KMS-11 (cell line): ENCODE data around the gene KRTAP10-12.

Experiments
- H2AFZ ChIP-seq: fragments of 200-600 bp; sonication (generic); 2 replicates; pipeline ENCODE4 v1.6.1; 2016; ENCODE audit warnings: antibody characterized with exemption, mixed run types, low read depth
- H3K27ac ChIP-seq: fragments of 200-600 bp; sonication (generic); 2 replicates; pipeline ENCODE4 v1.6.1; 2016; ENCODE audit warnings: mild to moderate bottlenecking, mixed run types
- H3K27me3 ChIP-seq: fragments of 200-600 bp; sonication (generic); 2 replicates; pipeline ENCODE4 v1.6.1; 2017; ENCODE audit warnings: mild to moderate bottlenecking, low read depth, mixed run types, moderate library complexity; ENCODE audit not compliant: insufficient read depth
- H3K36me3 ChIP-seq: fragments of 200-600 bp; sonication (generic); 2 replicates; pipeline ENCODE4 v1.6.1; 2017; ENCODE audit warnings: mild to moderate bottlenecking, mixed run types; ENCODE audit not compliant: insufficient read depth
- H3K4me1 ChIP-seq: fragments of 200-600 bp; sonication (generic); 2 replicates; pipeline ENCODE4 v1.6.1; 2016; ENCODE audit warnings: mild to moderate bottlenecking, low read depth, mixed run types; ENCODE audit not compliant: poor library complexity, severe bottlenecking
- H3K4me2 ChIP-seq: fragments of 200-600 bp; sonication (generic); 2 replicates; pipeline ENCODE4 v1.7.0; 2016; ENCODE audit warnings: mild to moderate bottlenecking, mixed run types
- H3K4me3 ChIP-seq: fragments of 200-600 bp; sonication (generic); IDR thresholded peaks from 2 replicates; pipeline ENCODE4 v1.6.1; 2017; ENCODE audit warnings: low read depth, low read length, mixed read lengths; ENCODE audit not compliant: insufficient read depth
- H3K79me2 ChIP-seq: fragments of 200-600 bp; sonication (generic); 2 replicates; pipeline ENCODE4 v1.6.1; 2016; ENCODE audit warnings: low read depth, mixed run types; ENCODE audit not compliant: insufficient read depth
- H3K9ac ChIP-seq: fragments of 200-600 bp; sonication (generic); 2 replicates; pipeline ENCODE4 v1.6.1; 2016; ENCODE audit warnings: mild to moderate bottlenecking, mixed run types
- H4K20me1 ChIP-seq: fragments of 200-600 bp; sonication (generic); 2 replicates; pipeline ENCODE4 v1.6.1; 2016; ENCODE audit warnings: mild to moderate bottlenecking, mixed run types; ENCODE audit not compliant: insufficient read depth
- CTCF ChIP-seq: fragments of 200-600 bp; sonication (generic); conservative IDR thresholded peaks from 2 replicates; pipeline ENCODE4 v1.6.1; 2017; ENCODE audit warnings: low read depth, mild to moderate bottlenecking, antibody characterized with exemption, low read length, moderate library complexity, mixed read lengths

The KRTAP10-12 gene

GRCh38 chr21:44706026-44706705 lies 9.2 kb downstream of the KRTAP10-12 start:
- Histone ChIP-seq H3K4me2 (no peak overlapping the region), H3K9ac (no peak overlapping the region), H3K4me1 (no peaks in the 10 kb centered on the region), H2AFZ (no peak overlapping the region), H4K20me1 (no peaks in the 10 kb centered on the region), H3K36me3 (no peaks in the 10 kb centered on the region), H3K79me2 (no peaks in the 10 kb centered on the region), H3K27ac (no peak overlapping the region), H3K4me3 (no peak overlapping the region), H3K27me3 (peaks cover 80% of the 10 kb centered on the region)
- no peak for TF ChIP-seq CTCF

- Histone ChIP-seq H2AFZ (no peak overlapping the region), H3K36me3 (no peaks in the 10 kb centered on the region), H4K20me1 (no peaks in the 10 kb centered on the region), H3K27me3 (peaks cover 80% of the 10 kb centered on the region), H3K4me3 (no peak overlapping the region), H3K4me1 (no peaks in the 10 kb centered on the region), H3K9ac (no peak overlapping the region), H3K4me2 (no peak overlapping the region), H3K27ac (no peak overlapping the region), H3K79me2 (no peaks in the 10 kb centered on the region)
- TF ChIP-seq CTCF, result no peak
These were observed 10.0 kb downstream of the KRTAP10-12 start for GRCh38 chr21:44706706-44707581.

- H2AFZ ChIP-seq, result no peak overlapping the region
- H3K27me3 ChIP-seq, result peaks cover 86% of the 10 kb centered on the region
These were observed 11.4 kb downstream of the KRTAP10-12 start for GRCh38 chr21:44708213-44708865.

More at GRCh38 chr21:44708213-44708865, 11.4 kb downstream of the KRTAP10-12 start:
- Histone ChIP-seq H3K9ac (no peak overlapping the region), H3K4me3 (no peak overlapping the region), H3K36me3 (no peaks in the 10 kb centered on the region), H3K4me2 (no peak overlapping the region), H4K20me1 (no peaks in the 10 kb centered on the region), H3K79me2 (no peaks in the 10 kb centered on the region), H3K27ac (no peak overlapping the region), H3K4me1 (no peaks in the 10 kb centered on the region)
- TF ChIP-seq CTCF, result no peak
